ENCODE measurements around the gene VEPH1. TPM values are rescaled to one million over a fixed set of nuclear protein-coding genes. Genes with fewer than 3 reads are reported as not detected.
A peak's percentile ranks its signal among the peaks of the same experiment; 100 is the strongest.
"Not testable (repeated sequence)": the region's sequence is repeated elsewhere in the genome, so short reads cannot be mapped to it uniquely, and the experiment has no call there.

VEPH1 gene
- total RNA-seq, 1 experiment from 2014 or later, result 2.4 TPM

- intact Hi-C loops (cut with micrococcal nuclease), result no loop called here
- Mint-ChIP-seq H3K4me1 (ENCODE audit: insufficient read depth, unreplicated experiment) (no peaks in the 10 kb centered on the region), H3K4me3 (ENCODE audit: unreplicated experiment) (no peak overlapping the region), H3K27me3 (ENCODE audit: insufficient read depth, unreplicated experiment) (no peaks in the 10 kb centered on the region), H3K9me3 (ENCODE audit: unreplicated experiment) (no peaks in the 10 kb centered on the region), H3K36me3 (ENCODE audit: insufficient read depth, unreplicated experiment) (no peaks in the 10 kb centered on the region), H3K27ac (ENCODE audit: low read depth, unreplicated experiment) (no peak overlapping the region)
- no TSS peak for BruUV-seq (replicated peaks)
- ChIA-PET POLR2A (no interaction called here), CTCF (interaction anchor here (0.8 kb wide), 1 partner anchor 117 kb away, joined by 3 read pairs; no protein-coding TSS in a partner anchor)
- TF ChIP-seq, protein P1, sequence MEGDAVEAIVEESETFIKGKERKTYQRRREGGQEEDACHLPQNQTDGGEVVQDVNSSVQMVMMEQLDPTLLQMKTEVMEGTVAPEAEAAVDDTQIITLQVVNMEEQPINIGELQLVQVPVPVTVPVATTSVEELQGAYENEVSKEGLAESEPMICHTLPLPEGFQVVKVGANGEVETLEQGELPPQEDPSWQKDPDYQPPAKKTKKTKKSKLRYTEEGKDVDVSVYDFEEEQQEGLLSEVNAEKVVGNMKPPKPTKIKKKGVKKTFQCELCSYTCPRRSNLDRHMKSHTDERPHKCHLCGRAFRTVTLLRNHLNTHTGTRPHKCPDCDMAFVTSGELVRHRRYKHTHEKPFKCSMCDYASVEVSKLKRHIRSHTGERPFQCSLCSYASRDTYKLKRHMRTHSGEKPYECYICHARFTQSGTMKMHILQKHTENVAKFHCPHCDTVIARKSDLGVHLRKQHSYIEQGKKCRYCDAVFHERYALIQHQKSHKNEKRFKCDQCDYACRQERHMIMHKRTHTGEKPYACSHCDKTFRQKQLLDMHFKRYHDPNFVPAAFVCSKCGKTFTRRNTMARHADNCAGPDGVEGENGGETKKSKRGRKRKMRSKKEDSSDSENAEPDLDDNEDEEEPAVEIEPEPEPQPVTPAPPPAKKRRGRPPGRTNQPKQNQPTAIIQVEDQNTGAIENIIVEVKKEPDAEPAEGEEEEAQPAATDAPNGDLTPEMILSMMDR (IDR thresholded peaks at IDR 0.05; ENCODE audit: unreplicated experiment), result no peak
- DNase-seq (ENCODE audit: unreplicated experiment), result no peak
These were observed 173.7 kb downstream of the VEPH1 start for GRCh38 chr3:157329551-157329950.

- Mint-ChIP-seq H3K9me3 (ENCODE audit: unreplicated experiment) (no peaks in the 10 kb centered on the region), H3K27ac (ENCODE audit: low read depth, unreplicated experiment) (no peak overlapping the region), H3K27me3 (ENCODE audit: insufficient read depth, unreplicated experiment) (no peaks in the 10 kb centered on the region), H3K4me3 (ENCODE audit: unreplicated experiment) (no peak overlapping the region), H3K4me1 (ENCODE audit: insufficient read depth, unreplicated experiment) (no peaks in the 10 kb centered on the region), H3K36me3 (ENCODE audit: insufficient read depth, unreplicated experiment) (no peaks in the 10 kb centered on the region)
- DNase-seq (ENCODE audit: unreplicated experiment), result no peak
- BruUV-seq (replicated peaks), result no TSS peak
- ChIA-PET CTCF (interaction anchor here (0.6 kb wide), 1 partner anchor 1319 kb away, joined by 3 read pairs; no protein-coding TSS in a partner anchor), POLR2A (no interaction called here)
- TF ChIP-seq, protein P1 (IDR thresholded peaks at IDR 0.05; ENCODE audit: unreplicated experiment), result no peak
- intact Hi-C loops (cut with micrococcal nuclease), result no loop called here
These were observed 175.4 kb downstream of the VEPH1 start for GRCh38 chr3:157327837-157328236.

DNA sequence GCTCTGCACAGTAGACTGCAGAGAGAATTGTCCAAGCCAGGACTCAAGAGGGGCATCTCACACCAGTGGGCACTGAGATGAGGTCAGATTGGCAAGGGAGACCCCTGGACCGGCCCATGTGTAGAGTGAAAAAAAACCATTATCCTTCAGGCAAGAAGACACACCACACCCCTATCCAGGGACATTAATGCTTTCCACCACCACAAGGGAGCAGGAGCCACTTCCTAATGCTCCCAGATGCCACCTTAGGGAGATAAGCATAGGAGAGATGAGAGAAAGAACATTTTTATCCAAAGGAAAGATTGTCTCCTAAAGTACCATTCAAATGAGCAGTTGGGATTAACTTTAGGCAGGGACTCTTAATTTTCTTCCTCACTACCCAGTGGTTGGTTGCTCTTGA, 176.2 kb downstream of the VEPH1 start:
- H3K27ac Mint-ChIP-seq (ENCODE audit: low read depth, unreplicated experiment), result no peak overlapping the region
- no TSS peak for BruUV-seq (replicated peaks)
- peak; percentile 12 for DNase-seq (ENCODE audit: unreplicated experiment)
- no peak overlapping the region for H3K4me3 Mint-ChIP-seq (ENCODE audit: unreplicated experiment)
- no peaks in the 10 kb centered on the region for H3K4me1 Mint-ChIP-seq (ENCODE audit: insufficient read depth, unreplicated experiment)
- ChIA-PET CTCF (interaction anchor here (0.6 to 0.7 kb wide), 2 partner anchors 33 to 1319 kb away, joined by 3 read pairs; no protein-coding TSS in a partner anchor), POLR2A (no interaction called here)
- TF ChIP-seq, protein P1 (IDR thresholded peaks at IDR 0.05; ENCODE audit: unreplicated experiment), result no peak
- intact Hi-C loops (cut with micrococcal nuclease), result no loop called here
- H3K9me3 Mint-ChIP-seq (ENCODE audit: unreplicated experiment), result no peaks in the 10 kb centered on the region
- no peaks in the 10 kb centered on the region for H3K27me3 Mint-ChIP-seq (ENCODE audit: insufficient read depth, unreplicated experiment)
- H3K36me3 Mint-ChIP-seq (ENCODE audit: insufficient read depth, unreplicated experiment), result no peaks in the 10 kb centered on the region

DNA sequence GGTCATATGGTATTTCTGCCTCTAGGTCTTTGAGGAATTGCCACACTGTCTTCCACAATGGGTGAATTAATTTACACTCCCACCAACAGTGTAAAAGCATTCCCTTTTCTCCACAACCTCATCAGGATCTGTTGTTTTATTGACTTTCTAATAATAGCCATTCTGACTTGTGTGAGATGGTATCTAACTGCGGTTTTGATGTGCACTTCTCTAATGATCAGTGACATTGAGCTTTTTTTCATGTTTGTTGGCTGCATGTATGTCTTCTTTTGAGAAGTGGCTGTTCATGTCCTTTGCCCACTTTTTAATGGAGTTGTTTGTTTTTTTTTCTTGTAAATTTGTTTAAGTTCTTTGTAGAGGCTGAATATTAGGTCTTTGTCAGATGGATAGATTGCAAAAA, 178.3 kb downstream of the VEPH1 start:
- POLR2A ChIA-PET; H3K4me1 Mint-ChIP-seq (ENCODE audit: insufficient read depth, unreplicated experiment); H3K27ac Mint-ChIP-seq (ENCODE audit: low read depth, unreplicated experiment); BruUV-seq (replicated peaks); intact Hi-C loops (cut with micrococcal nuclease); H3K9me3 Mint-ChIP-seq (ENCODE audit: unreplicated experiment); DNase-seq (ENCODE audit: unreplicated experiment); H3K36me3 Mint-ChIP-seq (ENCODE audit: insufficient read depth, unreplicated experiment); H3K4me3 Mint-ChIP-seq (ENCODE audit: unreplicated experiment); H3K27me3 Mint-ChIP-seq (ENCODE audit: insufficient read depth, unreplicated experiment): not testable (repeated sequence)
- CTCF ChIA-PET, result interaction anchor here (0.7 kb wide), 1 partner anchor 32 kb away, joined by 3 read pairs; no protein-coding TSS in a partner anchor

DNA sequence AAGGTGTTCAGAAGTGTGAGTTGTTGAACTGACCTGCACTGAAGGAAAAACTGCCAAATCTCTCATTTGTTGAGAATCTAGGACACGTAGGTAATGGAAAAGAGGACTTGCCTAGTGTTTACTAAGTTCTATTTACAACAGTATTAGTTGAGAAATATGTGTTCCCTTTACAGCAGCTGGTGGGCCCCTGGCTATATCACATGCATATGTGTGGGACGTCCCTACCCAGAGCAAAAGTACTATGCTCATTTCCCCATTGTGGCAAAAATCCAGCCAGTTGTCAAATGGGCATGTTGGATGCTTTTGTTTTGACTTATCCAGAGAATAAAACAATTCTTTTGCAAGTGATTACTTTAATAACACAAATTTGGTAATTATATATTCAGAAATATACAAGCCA, 179.9 kb downstream of the VEPH1 start:
- H3K4me1 Mint-ChIP-seq (ENCODE audit: insufficient read depth, unreplicated experiment), result no peaks in the 10 kb centered on the region
- no TSS peak for BruUV-seq (replicated peaks)
- ChIA-PET CTCF (no interaction called here), POLR2A (no interaction called here)
- no peak overlapping the region for H3K4me3 Mint-ChIP-seq (ENCODE audit: unreplicated experiment)
- H3K27me3 Mint-ChIP-seq (ENCODE audit: insufficient read depth, unreplicated experiment), result no peaks in the 10 kb centered on the region
- H3K36me3 Mint-ChIP-seq (ENCODE audit: insufficient read depth, unreplicated experiment), result no peaks in the 10 kb centered on the region
- TF ChIP-seq, protein P1 (IDR thresholded peaks at IDR 0.05; ENCODE audit: unreplicated experiment), result no peak
- intact Hi-C loops (cut with micrococcal nuclease), result no loop called here
- DNase-seq (ENCODE audit: unreplicated experiment), result no peak
- no peak overlapping the region for H3K27ac Mint-ChIP-seq (ENCODE audit: low read depth, unreplicated experiment)
- H3K9me3 Mint-ChIP-seq (ENCODE audit: unreplicated experiment), result no peaks in the 10 kb centered on the region
